IMR-90 (cell line): ENCODE data around the gene TTLL11. TPM values are rescaled to one million over a fixed set of nuclear protein-coding genes. Genes with fewer than 3 reads are reported as not detected.
A peak's percentile ranks its signal among the peaks of the same experiment; 100 is the strongest.

Source experiments
- ATAC-seq: fragments of 200-7000 bp; cut with Tn5 transposase; 2 replicates; pipeline ENCODE4 v1.9.1; 2020; ENCODE audit warnings: low read depth, mild to moderate bottlenecking, moderate library complexity
- BruUV-seq: library from RNA; stranded (reverse); fragments of 400-500 nt; replicated peaks from 2 replicates; lab custom pipeline; 2021; lab: Mats Ljungman, UMichigan
- CTCF ChIA-PET: fragments of 300-600 bp; formaldehyde crosslinking; extraction: SDS; loops from one replicate; lab custom pipeline; 2021; ENCODE audit warnings: antibody characterized with exemption; lab: Yijun Ruan, JAX
- POLR2A ChIA-PET: fragments of 300-600 bp; sonication (Branson Sonifier 250); formaldehyde crosslinking; loops from one replicate; lab custom pipeline; 2022; ENCODE audit warnings: antibody characterized with exemption; ENCODE audit not compliant: unreplicated experiment; lab: Charles Lee
- DNase-seq: peaks from one replicate; pipeline ENCODE4 v3.0.0; 2013
- H2AFZ ChIP-seq: replicated peaks from 2 replicates; pipeline ENCODE3; 2013; ENCODE audit warnings: low read length, mild to moderate bottlenecking; ENCODE audit not compliant: poor library complexity
- H2AK5ac ChIP-seq: 2 replicates; pipeline ENCODE4 v1.6.1; 2013; ENCODE audit warnings: low read depth, low read length, inconsistent platforms
- H2AK9ac ChIP-seq: replicated peaks from 2 replicates; pipeline ENCODE3; 2013; ENCODE audit warnings: mild to moderate bottlenecking, low read depth, low read length, moderate library complexity; ENCODE audit not compliant: poor library complexity
- H2BK120ac ChIP-seq: 2 replicates; pipeline ENCODE4 v1.6.1; 2013; ENCODE audit warnings: low read depth, low read length, inconsistent platforms
- H2BK15ac ChIP-seq: 3 replicates; pipeline ENCODE4 v1.6.1; 2013; ENCODE audit warnings: low read depth, low read length, inconsistent platforms
- H2BK20ac ChIP-seq: 2 replicates; pipeline ENCODE4 v1.6.1; 2013; ENCODE audit warnings: low read depth, mild to moderate bottlenecking, inconsistent platforms, low read length, moderate library complexity
- H2BK5ac ChIP-seq: 2 replicates; pipeline ENCODE4 v1.6.1; 2013; ENCODE audit warnings: mild to moderate bottlenecking, low read depth, low read length, inconsistent platforms; ENCODE audit not compliant: poor library complexity, severe bottlenecking
- H3K14ac ChIP-seq: replicated peaks from 2 replicates; pipeline ENCODE4 v1.6.1; 2013; ENCODE audit warnings: low read depth, low read length, inconsistent platforms
- H3K18ac ChIP-seq: 2 replicates; pipeline ENCODE4 v1.6.1; 2013; ENCODE audit warnings: low read depth, low read length, control low read depth
- H3K23ac ChIP-seq: 2 replicates; pipeline ENCODE4 v1.6.1; 2013; ENCODE audit warnings: low read depth, low read length, inconsistent platforms
- H3K27ac ChIP-seq: 2 replicates; pipeline ENCODE4 v1.5.1; 2013; ENCODE audit warnings: mild to moderate bottlenecking, control low read depth, low read length; ENCODE audit not compliant: insufficient read depth
- H3K27me3 ChIP-seq: 2 replicates; pipeline ENCODE4 v1.6.1; 2013; ENCODE audit warnings: low read length; ENCODE audit not compliant: control insufficient read depth, insufficient read depth
- H3K36me3 ChIP-seq: 2 replicates; pipeline ENCODE4 v1.6.1; 2013; ENCODE audit warnings: low read length, mixed read lengths; ENCODE audit not compliant: control insufficient read depth, insufficient read depth
- H3K4ac ChIP-seq: 2 replicates; pipeline ENCODE4 v1.6.1; 2013; ENCODE audit warnings: low read depth, low read length, inconsistent platforms
- H3K4me1 ChIP-seq: 2 replicates; pipeline ENCODE4 v1.6.1; 2013; ENCODE audit warnings: low read length, mixed read lengths; ENCODE audit not compliant: control insufficient read depth, insufficient read depth
- H3K4me2 ChIP-seq: 2 replicates; pipeline ENCODE4 v1.6.1; 2013; ENCODE audit warnings: low read depth, mild to moderate bottlenecking, control low read depth, low read length, moderate library complexity
- H3K4me3 ChIP-seq: 2 replicates; pipeline ENCODE4 v1.5.1; 2013; ENCODE audit warnings: low read depth, mild to moderate bottlenecking, control low read depth, low read length, moderate library complexity; ENCODE audit not compliant: insufficient read depth
- H3K56ac ChIP-seq: 2 replicates; pipeline ENCODE4 v1.6.1; 2013; ENCODE audit warnings: low read length, inconsistent platforms; ENCODE audit not compliant: insufficient read depth; ENCODE audit errors: extremely low read depth
- H3K79me1 ChIP-seq, 2 experiments: 2 replicates each; pipeline ENCODE4 v1.6.1; 2013; ENCODE audit warnings: low read length in 2 of 2, inconsistent platforms in 1 of 2, low read depth in 1 of 2
- H3K9ac ChIP-seq: 2 replicates; pipeline ENCODE4 v1.6.1; 2013; ENCODE audit warnings: low read depth, low read length, control low read depth
- H3K9me1 ChIP-seq: 2 replicates; pipeline ENCODE4 v1.6.1; 2013; ENCODE audit warnings: low read length, inconsistent platforms; ENCODE audit not compliant: insufficient read depth
- H3K9me3 ChIP-seq: 2 replicates; pipeline ENCODE4 v1.6.1; 2013; ENCODE audit warnings: low read length; ENCODE audit not compliant: control insufficient read depth, insufficient read depth
- H4K20me1 ChIP-seq: 2 replicates; pipeline ENCODE4 v1.6.1; 2013; ENCODE audit warnings: low read length, inconsistent platforms; ENCODE audit not compliant: insufficient read depth
- H4K5ac ChIP-seq: 2 replicates; pipeline ENCODE4 v1.6.1; 2013; ENCODE audit warnings: mild to moderate bottlenecking, low read depth, low read length, control low read depth
- H4K8ac ChIP-seq, 2 experiments: 2 replicates each; pipeline ENCODE4 v1.6.1; 2013; ENCODE audit warnings: low read depth in 2 of 2, low read length in 2 of 2, control low read depth in 1 of 2, inconsistent platforms in 1 of 2
- H4K91ac ChIP-seq: 2 replicates; pipeline ENCODE4 v1.6.1; 2013; ENCODE audit warnings: low read depth, low read length, inconsistent platforms; ENCODE audit not compliant: insufficient read depth
- BHLHE40 ChIP-seq: fragments of 150-350 bp; IDR thresholded peaks from 2 replicates; pipeline ENCODE4 v1.6.1; 2016; ENCODE audit warnings: mild to moderate bottlenecking, low read depth, low read length
- CEBPB ChIP-seq: IDR thresholded peaks from 2 replicates; pipeline ENCODE4 v1.6.1; 2012; ENCODE audit warnings: low read depth, low read length, improper control_type of control experiment
- CHD1 ChIP-seq: IDR thresholded peaks from 2 replicates; pipeline ENCODE4 v1.6.1; 2012; ENCODE audit warnings: low read depth, low read length, improper control_type of control experiment
- CTCF ChIP-seq: conservative IDR thresholded peaks from 2 replicates; pipeline ENCODE4 v1.5.1; 2012; ENCODE audit warnings: mild to moderate bottlenecking, low read depth, low read length, improper control_type of control experiment
- ELK1 ChIP-seq: fragments of 150-350 bp; IDR thresholded peaks from 2 replicates; pipeline ENCODE4 v1.6.1; 2016; ENCODE audit warnings: low read depth, mild to moderate bottlenecking, low read length, moderate library complexity, borderline replicate concordance
- FOS ChIP-seq: fragments of 150-350 bp; IDR thresholded peaks from 2 replicates; pipeline ENCODE4 v1.6.1; 2016; ENCODE audit warnings: low read depth, low read length
- MAFK ChIP-seq: IDR thresholded peaks from 2 replicates; pipeline ENCODE4 v1.6.1; 2012; ENCODE audit warnings: low read depth, low read length, improper control_type of control experiment
- MAZ ChIP-seq: IDR thresholded peaks from 2 replicates; pipeline ENCODE4 v1.6.1; 2012; ENCODE audit warnings: low read depth, mild to moderate bottlenecking, low read length, improper control_type of control experiment, moderate library complexity, borderline replicate concordance
- MXI1 ChIP-seq: IDR thresholded peaks from 2 replicates; pipeline ENCODE4 v1.6.1; 2012; ENCODE audit warnings: low read depth, mild to moderate bottlenecking, low read length, moderate library complexity, borderline replicate concordance
- NFE2L2 ChIP-seq: fragments of 150-350 bp; IDR thresholded peaks from 2 replicates; pipeline ENCODE4 v1.6.1; 2016; ENCODE audit warnings: low read depth, mild to moderate bottlenecking, low read length
- POLR2A ChIP-seq: IDR thresholded peaks from 2 replicates; pipeline ENCODE4 v1.6.1; 2012; ENCODE audit warnings: mild to moderate bottlenecking, low read depth, low read length
- RAD21 ChIP-seq: IDR thresholded peaks from 2 replicates; pipeline ENCODE4 v1.6.1; 2012; ENCODE audit warnings: low read length, improper control_type of control experiment
- RCOR1 ChIP-seq: IDR thresholded peaks from 2 replicates; pipeline ENCODE4 v1.6.1; 2012; ENCODE audit warnings: mild to moderate bottlenecking, low read length, improper control_type of control experiment; ENCODE audit not compliant: insufficient replicate concordance
- RFX5 ChIP-seq: IDR thresholded peaks from 2 replicates; pipeline ENCODE4 v1.8.0; 2012; ENCODE audit warnings: low read depth, mild to moderate bottlenecking, low read length, moderate library complexity
- SMC3 ChIP-seq: fragments of 150-350 bp; IDR thresholded peaks from 2 replicates; pipeline ENCODE4 v1.6.1; 2016; ENCODE audit warnings: low read depth, mild to moderate bottlenecking, antibody characterized with exemption, low read length, moderate library complexity
- USF2 ChIP-seq: fragments of 150-350 bp; IDR thresholded peaks from 2 replicates; pipeline ENCODE4 v1.6.1; 2017; ENCODE audit warnings: mild to moderate bottlenecking, antibody characterized with exemption, low read length, low read depth
- WGBS, 2 experiments: methylation state at CpG; one replicate each; pipeline versions ENCODE4 v1.1.5 to v1.1.7; 2013; ENCODE audit warnings: missing lambda C conversion rate in 2 of 2; ENCODE audit not compliant: insufficient read length in 1 of 2; ENCODE audit errors: extremely low coverage in 2 of 2; 5-methylcytosine and 5-hydroxymethylcytosine counted together
- dilution Hi-C: fragments of 300-500 bp; cut with HindIII; formaldehyde crosslinking; loops from one replicate; pipeline ENCODE4 v1.14.3; 2018; ENCODE audit warnings: low sequenced_read_pairs; ENCODE audit not compliant: unreplicated experiment
- in situ Hi-C: fragments of 300-500 bp; cut with MboI; formaldehyde crosslinking; loops from 3 replicates; pipeline ENCODE4 v1.14.3; 2019; ENCODE audit warnings: low sequenced_read_pairs, inconsistent platforms, mixed read lengths
- intact Hi-C: fragments of 100-400 bp; cut with micrococcal nuclease; formaldehyde crosslinking; loops from 2 replicates; pipeline ENCODE4 v1.10.0; 2022
- polyA plus RNA-seq, 3 experiments: library from polyadenylated mRNA; depleted of rRNA; stranded (reverse); fragments of >200 nt; gene quantifications; 2 replicates each; pipeline ENCODE4 v1.2.3, GENCODE V29; 2012; ENCODE audit warnings: low replicate concordance in 1 of 3
- total RNA-seq: library from RNA; depleted of rRNA; stranded (reverse); fragments of >200 nt; gene quantifications from 2 replicates; pipeline ENCODE4 v1.2.3, GENCODE V29; 2012

Gene TTLL11
- total and polyA plus RNA-seq, 2 of the 4 experiments (the other 2 are of a cell fraction) = 2.0 to 4.6 TPM

GRCh38 chr9:122124048-122124447 is 30.9 kb upstream of the TTLL11 start:
- CTCF ChIA-PET = interaction anchor here (0.6 to 4.7 kb wide), 6 partner anchors 10 to 331 kb away, joined by 3 to 43 read pairs (median 4); no protein-coding TSS in a partner anchor
- Histone ChIP-seq H2BK5ac (no peak overlapping the region), H4K91ac (no peak overlapping the region), H4K8ac (no peak overlapping the region), H4K20me1 (no peaks in the 10 kb centered on the region), H3K27ac (no peak overlapping the region), H3K4me1 (peaks cover 13% of the 10 kb centered on the region), H3K23ac (no peak overlapping the region), H2AK5ac (0 out of 2 replicates have a peak overlapping the region, but pooled peaks have one; percentile 12), H3K56ac (no peak overlapping the region), H3K4me2 (no peak overlapping the region), H2BK20ac (no peak overlapping the region), H3K9me1 (peaks cover 7% of the 10 kb centered on the region), H3K4me3 (no peak overlapping the region), H3K9me3 (no peaks in the 10 kb centered on the region), H3K9ac (no peak overlapping the region), H3K18ac (no peak overlapping the region), H3K14ac (no peak overlapping the region), H2AK9ac (no peak overlapping the region), H3K27me3 (no peaks in the 10 kb centered on the region; the same call in 1 of the 2 replicates), H4K5ac (no peak overlapping the region), H2AFZ (no peak overlapping the region), H2BK120ac (no peak overlapping the region), H3K4ac (no peak overlapping the region), H2BK15ac (no peak overlapping the region), H3K79me1 (no peaks in the 10 kb centered on the region), H3K36me3 (no peaks in the 10 kb centered on the region)
- dilution Hi-C loops = no loop called here
- ATAC-seq (no peak), DNase-seq (no peak)
- POLR2A ChIA-PET = no interaction called here
- no peak for TF ChIP-seq CEBPB
- no peak for TF ChIP-seq RFX5
- TF ChIP-seq CHD1 = no peak
- no peak for TF ChIP-seq CTCF
- TF ChIP-seq MAZ = no peak
- TF ChIP-seq RAD21 = no peak
- TF ChIP-seq MXI1 = no peak
- no peak for TF ChIP-seq POLR2A
- TF ChIP-seq SMC3 = no peak
- TF ChIP-seq RCOR1 = no peak
- TF ChIP-seq BHLHE40 = no peak
- TF ChIP-seq FOS = no peak
- no peak for TF ChIP-seq ELK1
- no peak for TF ChIP-seq MAFK
- no peak for TF ChIP-seq NFE2L2
- no peak for TF ChIP-seq USF2
- no TSS peak for BruUV-seq
- in situ Hi-C loops = loop anchor here (5.0 kb wide), 3 partner anchors 228 to 688 kb away; no protein-coding TSS in a partner anchor
- WGBS, 2 experiments = no CpG with 5 or more reads among the region's 1 CpG
- intact Hi-C loops = loop anchor here (2.0 kb wide), 1 partner anchor 687 kb away; no protein-coding TSS in a partner anchor
